ENCODE measurements around the gene ATG101. TPM values are rescaled to one million over a fixed set of nuclear protein-coding genes. Genes with fewer than 3 reads are reported as not detected.

Gene ATG101
- total and polyA plus RNA-seq, 2 donors: 20.4 to 46.4 TPM

DNA sequence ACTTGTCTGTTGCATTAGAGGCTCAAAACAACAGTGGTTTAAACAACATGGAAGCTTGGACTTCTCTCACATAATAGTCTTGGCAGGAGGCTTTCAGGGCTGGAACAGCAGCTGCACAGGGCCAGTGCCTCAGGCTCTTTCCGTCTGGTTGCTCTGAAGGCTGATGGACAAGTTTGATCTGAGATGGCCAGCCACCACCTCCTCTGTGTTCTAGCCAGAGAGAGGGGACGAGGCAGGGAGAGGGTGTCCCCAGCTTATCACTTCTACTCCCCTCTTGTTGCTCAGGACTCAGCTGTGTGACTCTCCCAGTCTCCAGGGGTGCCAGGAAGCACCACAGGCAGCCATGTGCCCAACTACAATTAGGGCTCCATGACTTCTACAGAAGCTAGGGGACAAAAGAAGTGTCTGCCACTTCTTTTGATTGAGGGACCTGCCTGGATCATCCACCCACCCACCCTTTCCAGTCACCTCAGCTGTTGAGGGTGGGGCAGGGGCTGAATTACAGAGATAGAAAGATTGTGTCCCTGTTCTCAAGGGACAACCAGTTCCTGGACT lies 56.3 kb downstream of the ATG101 start:
- WGBS: 71% methylated on average over 2 of the region's 2 CpGs
- H3K27ac ChIP-seq (ENCODE audit: low read depth): no peak overlapping the region

More for the DNA sequence above, 56.3 kb downstream of the ATG101 start:
- H3K4me1 ChIP-seq (ENCODE audit: insufficient read depth): no peaks in the 10 kb centered on the region
- H3K36me3 ChIP-seq (ENCODE audit: insufficient read depth): no peaks in the 10 kb centered on the region
- no peak for DNase-seq (ENCODE audit: extremely low spot score)
- H3K4me3 ChIP-seq (ENCODE audit: low read depth, low read length): no peak overlapping the region

Other genes with a start within 250 kb of the ATG101 start
- 0.53 TPM for gene FIGNL2, start 221.3 kb upstream of the ATG101 start, total RNA-seq
- 0.33 TPM for gene FIGNL2, start 221.3 kb upstream of the ATG101 start, polyA plus RNA-seq
- gene ANKRD33, start 181.9 kb upstream of the ATG101 start, total RNA-seq: not detected
- not detected for gene ANKRD33, start 181.9 kb upstream of the ATG101 start, polyA plus RNA-seq
- gene ACVRL1, start 162.5 kb upstream of the ATG101 start, total RNA-seq: 47.9 TPM
- gene ACVRL1, start 162.5 kb upstream of the ATG101 start, polyA plus RNA-seq: 71.7 TPM
- gene ACVR1B, start 118.3 kb upstream of the ATG101 start, total RNA-seq: 9.5 TPM
- gene ACVR1B, start 118.3 kb upstream of the ATG101 start, polyA plus RNA-seq: 14.8 TPM
- gene TAMALIN, start 63.0 kb upstream of the ATG101 start, total RNA-seq: 13.0 TPM
- 51.8 TPM for gene TAMALIN, start 63.0 kb upstream of the ATG101 start, polyA plus RNA-seq
- gene NR4A1, start 18.5 kb upstream of the ATG101 start, total RNA-seq: 18.3 TPM
- gene NR4A1, start 18.5 kb upstream of the ATG101 start, polyA plus RNA-seq: 307 TPM
- gene SMIM41, start 9.7 kb downstream of the ATG101 start, total RNA-seq: 3.4 TPM
- gene SMIM41, start 9.7 kb downstream of the ATG101 start, polyA plus RNA-seq: 5.5 TPM
- gene KRT80, start 122.0 kb downstream of the ATG101 start, total RNA-seq: 1.7 TPM
- gene KRT80, start 122.0 kb downstream of the ATG101 start, polyA plus RNA-seq: 3.0 TPM
- gene KRT7, start 163.3 kb downstream of the ATG101 start, total RNA-seq: 147 TPM
- gene KRT7, start 163.3 kb downstream of the ATG101 start, polyA plus RNA-seq: 158 TPM
- not detected for gene KRT86, start 204.7 kb downstream of the ATG101 start, total RNA-seq
- 0.15 TPM for gene KRT86, start 204.7 kb downstream of the ATG101 start, polyA plus RNA-seq
- not detected for gene KRT81, start 221.6 kb downstream of the ATG101 start, total RNA-seq
- not detected for gene KRT81, start 221.6 kb downstream of the ATG101 start, polyA plus RNA-seq